HS-27A (cell line): Measurements from ENCODE around the gene EEF1A1.
A peak's percentile ranks its signal among the peaks of the same experiment; 100 is the strongest.
"Not testable (repeated sequence)": the region's sequence is repeated elsewhere in the genome, so short reads cannot be mapped to it uniquely, and the experiment has no call there.

ENCODE experiments used
- DNase-seq: peaks from one replicate; pipeline ENCODE4 v3.0.0-alpha.2; 2012; ENCODE audit warnings: low read depth, missing footprints

EEF1A1 gene

DNA sequence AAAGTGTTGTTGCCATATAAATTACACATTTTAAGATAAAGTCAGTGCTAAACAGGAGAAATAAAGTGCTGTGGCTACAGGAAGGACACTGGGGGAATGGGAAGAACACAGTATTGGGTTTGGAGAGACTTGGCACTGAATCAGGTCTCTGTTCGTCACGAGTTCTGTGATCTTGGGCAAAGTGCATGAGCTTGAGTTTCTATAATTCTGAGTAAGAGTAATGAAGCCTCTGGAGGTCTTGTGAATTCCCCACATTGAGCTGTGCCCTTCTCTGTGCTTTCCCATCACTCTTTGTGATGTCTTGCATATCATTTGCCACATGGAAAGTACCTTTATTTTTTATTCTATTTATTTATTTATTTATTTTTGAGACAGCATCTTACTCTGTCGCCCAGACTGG, 16.8 kb upstream of the EEF1A1 start:
- no peak for DNase-seq

DNA sequence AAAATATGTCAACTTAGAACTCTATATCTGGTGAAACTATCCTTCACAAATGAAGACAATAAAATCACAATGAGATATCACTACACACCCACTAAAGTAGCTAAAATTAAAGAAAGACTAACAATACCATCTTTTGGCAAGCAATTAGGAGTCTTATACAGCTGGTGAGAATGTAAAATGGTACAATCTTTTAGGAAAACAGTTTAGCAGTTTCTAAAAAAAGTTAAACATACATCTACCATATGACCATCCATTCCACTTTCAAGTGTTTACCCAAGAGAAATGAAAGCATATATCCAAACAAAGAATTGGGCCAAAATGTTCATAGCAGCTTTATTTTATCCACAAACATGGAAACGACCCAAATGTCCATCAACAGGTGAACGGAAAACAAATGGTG, 13.8 kb upstream of the EEF1A1 start:
- DNase-seq: no peak

DNA sequence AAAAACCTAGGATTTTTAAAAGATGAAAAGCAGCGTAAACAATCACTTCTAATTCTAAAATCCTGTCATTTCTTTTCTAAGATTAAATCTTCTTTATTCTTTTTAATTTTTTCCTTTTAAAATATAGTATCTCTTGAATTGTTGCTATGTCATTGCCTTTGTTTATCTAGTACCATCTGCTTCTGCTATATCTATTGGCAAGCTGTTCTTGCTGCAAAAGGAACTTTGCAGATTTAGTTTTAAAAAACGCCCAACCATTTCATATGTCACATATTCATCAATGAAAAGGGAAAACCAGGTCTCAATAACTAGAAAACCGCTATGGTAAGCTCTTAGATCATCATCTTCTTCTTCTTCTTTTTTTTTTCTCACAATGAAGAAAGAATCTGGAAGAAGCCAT, 11.5 kb upstream of the EEF1A1 start:
- DNase-seq: no peak

DNA sequence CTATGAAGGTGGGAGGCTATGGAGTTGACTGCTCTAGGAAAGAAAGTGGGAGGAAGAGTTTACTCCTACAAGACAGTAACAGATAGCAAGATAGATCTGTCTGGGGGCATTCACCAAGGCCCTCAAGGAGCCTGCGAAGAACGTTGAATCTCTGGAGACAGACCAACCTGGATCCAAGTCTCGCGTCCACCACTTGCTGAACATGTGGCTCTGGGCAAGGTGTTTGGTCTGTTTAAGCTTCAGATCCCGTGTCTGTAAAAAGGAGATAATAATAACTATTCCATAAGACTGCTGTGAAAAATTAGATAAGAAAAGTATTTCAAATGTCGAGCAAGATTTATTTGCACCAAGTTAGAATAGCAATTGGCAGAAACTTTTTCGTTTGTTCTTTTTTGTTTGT, 8.1 kb upstream of the EEF1A1 start:
- no peak for DNase-seq

DNA sequence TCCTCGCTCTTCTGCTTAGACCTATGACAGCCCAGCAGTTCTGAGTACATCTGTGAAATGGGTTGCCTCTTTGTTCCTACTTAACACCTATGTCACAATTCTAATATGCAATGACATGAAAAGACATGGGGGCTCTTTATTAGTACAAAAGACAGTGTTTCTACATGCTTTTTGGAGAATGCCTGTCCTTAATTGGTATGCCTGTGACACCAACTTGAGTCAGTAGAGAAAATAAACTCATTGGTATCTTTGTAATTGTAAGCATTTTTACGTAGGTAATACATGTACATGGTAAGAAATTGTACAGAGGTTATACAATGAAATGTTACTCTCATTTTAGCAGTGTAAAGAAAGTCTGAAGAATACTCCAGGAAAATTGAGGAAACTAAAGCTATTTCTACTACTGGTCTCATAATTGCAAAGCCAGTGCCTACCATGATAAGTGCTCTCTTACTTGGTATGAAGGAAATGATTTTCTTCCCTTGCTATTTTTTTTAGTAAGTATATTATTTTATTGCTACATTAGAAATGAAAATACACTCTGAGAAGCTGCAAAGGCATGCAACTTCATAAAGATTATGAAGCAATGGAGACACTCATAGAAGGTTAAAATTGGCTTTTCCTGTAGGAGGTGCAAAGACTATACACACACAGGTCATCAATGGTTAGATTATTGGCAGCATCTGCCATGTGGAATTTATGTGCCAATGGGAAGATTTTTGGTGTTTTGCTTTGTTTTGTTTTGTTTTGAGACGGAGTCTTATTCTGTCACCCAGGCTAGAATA, 4.9 kb upstream of the EEF1A1 start:
- DNase-seq: no peak

DNA sequence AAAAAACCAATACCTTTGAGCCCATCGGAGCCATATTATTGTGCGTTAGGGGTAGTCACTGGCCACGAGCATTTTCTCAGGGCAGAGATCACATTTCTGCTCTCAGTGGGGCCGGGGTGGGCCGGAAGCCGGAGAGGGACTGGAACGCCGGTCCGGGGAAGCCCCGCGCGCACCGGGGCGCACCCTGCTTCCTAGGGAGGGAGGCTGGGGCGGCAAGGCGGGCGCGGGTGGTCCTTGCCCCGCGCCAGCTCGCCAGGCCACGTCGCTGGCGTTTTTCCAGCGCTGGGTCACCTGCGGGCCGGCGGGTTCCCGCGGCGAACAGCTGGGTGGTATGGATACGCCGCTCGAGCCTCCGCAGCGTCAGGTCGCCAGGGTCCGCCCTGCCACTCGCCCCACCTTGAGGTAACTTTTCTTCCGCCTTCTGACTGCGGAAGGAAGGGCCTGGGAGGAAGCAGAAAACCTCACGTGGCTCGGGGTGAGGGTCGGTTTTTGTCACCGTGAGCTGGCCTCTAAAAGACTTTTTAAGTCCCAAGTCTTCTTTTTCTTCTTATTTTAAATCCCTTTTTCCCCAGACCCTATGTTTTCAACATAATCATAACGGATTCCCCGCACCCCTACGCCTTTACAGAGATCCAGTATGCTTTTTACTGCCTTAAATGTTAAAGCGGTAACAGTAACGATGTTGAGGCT, 2.7 kb upstream of the EEF1A1 start:
- DNase-seq: no peak

DNA sequence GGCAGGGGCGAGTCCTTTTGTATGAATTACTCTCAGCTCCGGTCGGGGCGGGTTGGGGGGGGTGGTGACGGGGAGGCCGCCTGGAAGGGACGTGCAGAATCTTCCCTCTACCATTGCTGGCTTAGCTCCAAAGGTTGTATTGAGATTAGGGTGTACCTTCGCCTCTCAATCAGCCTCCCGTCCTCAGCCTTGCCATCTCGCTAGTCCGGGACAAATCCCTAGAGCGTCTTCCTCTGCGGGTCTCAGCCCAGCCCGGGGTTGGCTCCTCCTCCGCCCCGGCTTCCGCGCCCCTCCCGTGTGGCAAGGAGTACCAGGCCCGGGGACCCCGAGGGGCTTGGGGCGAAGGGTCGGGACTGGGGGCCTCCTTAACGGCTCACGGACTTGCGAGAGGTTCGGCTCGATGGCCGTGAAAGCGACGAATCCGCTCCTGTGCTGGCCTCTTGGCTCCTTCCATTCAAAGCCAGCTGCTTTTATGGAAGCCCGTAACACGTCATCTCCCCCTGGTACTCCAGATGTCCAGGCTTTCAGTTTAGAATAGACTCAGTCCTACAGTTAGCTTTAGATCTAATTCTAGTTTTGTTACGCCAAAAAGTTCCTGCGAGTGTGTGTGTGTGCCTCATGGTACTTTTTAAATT, 636 bp upstream of the EEF1A1 start:
- peak; percentile 92 for DNase-seq

DNA sequence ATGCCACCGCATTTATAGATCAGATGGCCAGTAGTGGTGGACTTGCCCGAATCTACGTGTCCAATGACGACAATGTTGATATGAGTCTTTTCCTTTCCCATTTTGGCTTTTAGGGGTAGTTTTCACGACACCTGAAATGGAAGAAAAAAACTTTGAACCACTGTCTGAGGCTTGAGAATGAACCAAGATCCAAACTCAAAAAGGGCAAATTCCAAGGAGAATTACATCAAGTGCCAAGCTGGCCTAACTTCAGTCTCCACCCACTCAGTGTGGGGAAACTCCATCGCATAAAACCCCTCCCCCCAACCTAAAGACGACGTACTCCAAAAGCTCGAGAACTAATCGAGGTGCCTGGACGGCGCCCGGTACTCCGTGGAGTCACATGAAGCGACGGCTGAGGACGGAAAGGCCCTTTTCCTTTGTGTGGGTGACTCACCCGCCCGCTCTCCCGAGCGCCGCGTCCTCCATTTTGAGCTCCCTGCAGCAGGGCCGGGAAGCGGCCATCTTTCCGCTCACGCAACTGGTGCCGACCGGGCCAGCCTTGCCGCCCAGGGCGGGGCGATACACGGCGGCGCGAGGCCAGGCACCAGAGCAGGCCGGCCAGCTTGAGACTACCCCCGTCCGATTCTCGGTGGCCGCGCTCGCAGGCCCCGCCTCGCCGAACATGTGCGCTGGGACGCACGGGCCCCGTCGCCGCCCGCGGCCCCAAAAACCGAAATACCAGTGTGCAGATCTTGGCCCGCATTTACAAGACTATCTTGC, 725 bp downstream of the EEF1A1 start:
- no peak for DNase-seq

DNA sequence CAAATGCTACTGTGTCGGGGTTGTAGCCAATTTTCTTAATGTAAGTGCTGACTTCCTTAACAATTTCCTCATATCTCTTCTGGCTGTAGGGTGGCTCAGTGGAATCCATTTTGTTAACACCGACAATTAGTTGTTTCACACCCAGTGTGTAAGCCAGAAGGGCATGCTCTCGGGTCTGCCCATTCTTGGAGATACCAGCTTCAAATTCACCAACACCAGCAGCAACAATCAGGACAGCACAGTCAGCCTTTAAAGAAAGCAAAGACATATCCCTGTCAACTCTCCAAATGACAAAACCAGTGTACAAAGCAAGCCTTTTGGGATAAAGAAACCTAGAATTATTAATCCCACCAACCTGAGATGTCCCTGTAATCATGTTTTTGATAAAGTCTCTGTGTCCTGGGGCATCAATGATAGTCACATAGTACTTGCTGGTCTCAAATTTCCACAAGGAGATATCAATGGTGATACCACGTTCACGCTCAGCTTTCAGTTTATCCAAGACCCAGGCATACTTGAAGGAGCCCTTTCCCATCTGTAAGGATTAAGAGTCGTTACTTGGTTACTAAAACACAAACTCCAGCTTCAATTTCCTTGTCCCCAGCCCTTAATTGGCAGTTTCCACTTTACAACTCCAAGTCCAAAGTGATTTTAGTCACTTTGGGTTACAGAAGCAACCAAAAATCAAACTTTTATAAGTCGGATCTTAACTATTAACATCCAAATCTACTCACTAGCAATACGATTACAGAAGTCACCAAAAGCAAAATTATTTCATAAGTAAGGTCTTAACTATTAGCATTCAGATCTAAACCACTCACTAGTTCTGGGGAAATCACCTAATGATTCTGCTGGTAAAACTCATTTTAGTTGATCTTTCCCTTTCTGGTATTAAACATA, 1.6 kb downstream of the EEF1A1 start:
- not testable (repeated sequence) for DNase-seq

DNA sequence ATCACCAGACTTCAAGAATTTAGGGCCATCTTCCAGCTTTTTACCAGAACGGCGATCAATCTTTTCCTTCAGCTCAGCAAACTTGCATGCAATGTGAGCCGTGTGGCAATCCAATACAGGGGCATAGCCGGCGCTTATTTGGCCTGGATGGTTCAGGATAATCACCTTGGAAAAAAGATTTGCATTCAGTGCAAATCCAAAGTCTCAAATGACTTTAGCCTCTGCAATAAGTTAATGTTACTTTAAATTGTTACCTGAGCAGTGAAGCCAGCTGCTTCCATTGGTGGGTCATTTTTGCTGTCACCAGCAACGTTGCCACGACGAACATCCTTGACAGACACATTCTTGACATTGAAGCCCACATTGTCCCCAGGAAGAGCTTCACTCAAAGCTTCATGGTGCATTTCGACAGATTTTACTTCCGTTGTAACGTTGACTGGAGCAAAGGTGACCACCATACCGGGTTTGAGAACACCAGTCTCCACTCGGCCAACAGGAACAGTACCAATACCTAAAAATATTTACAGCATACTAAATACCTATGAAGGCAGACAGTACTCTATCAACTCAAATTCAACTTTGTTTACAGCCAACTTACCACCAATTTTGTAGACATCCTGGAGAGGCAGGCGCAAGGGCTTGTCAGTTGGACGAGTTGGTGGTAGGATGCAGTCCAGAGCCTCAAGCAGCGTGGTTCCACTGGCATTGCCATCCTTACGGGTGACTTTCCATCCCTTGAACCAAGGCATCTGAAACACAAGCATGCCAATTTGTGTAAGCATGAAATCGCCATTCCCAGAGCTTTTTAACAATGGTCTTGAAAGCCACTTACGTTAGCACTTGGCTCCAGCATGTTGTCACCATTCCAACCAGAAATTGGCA, 2.5 kb downstream of the EEF1A1 start:
- not testable (repeated sequence) for DNase-seq

DNA sequence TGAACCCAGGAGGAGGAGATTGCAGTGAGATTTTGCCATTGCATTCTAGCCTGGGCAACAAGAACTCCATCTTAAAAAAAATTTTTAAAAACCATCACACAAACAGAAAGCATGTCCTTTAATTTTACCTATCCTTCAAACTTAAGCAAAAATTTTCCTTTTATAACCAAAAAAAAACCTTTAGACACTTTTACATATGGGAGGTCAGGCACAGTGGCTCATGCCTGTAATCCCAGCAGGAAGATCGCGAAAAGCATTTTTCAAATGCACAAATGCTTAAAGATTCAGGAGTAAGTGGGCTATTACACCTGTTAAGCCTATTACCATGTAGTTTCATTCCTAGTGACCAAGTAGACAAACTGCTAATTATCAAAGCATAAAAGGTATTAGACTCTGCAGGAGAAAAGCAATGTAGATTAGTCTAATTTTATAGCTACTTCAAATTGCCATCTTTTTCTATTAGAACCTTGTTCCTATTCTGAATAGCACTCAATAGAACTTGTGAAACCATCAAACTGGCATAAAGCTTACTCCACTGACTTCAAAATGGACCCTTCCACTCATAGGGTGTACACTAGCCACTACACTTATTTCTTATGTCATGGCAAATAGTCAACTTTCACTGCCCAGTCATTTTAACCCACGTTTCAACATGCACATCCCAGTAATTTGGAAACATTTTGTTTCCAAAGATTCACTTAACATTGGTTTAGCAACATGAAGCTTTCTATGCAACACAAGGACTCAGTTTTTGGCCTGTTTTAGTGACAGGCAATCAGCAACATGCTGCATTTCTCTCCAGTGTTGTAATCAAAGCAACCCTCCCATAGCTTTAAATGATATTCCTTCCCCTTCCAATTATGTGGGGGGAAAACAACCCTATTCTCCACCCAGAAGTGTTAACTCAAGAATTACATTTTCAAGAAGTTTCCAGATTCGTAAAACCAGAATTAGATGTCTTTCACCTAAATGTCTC, 4.0 kb downstream of the EEF1A1 start:
- no peak for DNase-seq

DNA sequence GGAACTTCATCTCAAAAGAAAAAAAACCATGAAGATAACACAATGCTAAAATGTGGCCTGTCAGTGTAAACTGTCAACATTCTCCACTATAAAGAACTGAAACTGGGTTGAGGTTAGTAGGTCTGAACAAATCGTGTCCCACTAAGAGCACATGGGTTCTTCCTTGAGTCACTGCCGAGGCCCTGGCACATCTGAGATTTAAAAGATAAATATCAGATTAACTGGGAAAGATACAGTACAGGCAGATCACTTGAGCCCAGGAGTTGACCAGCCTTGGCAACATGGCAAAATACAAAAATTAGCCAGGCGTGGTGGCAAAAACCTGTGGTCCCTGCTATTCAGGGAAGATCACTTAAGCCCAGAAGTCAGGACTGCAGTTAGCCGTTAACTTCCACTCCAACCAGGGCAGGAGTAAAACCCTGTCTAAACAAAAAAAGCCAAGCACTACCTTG, 5.6 kb downstream of the EEF1A1 start:
- DNase-seq: no peak

DNA sequence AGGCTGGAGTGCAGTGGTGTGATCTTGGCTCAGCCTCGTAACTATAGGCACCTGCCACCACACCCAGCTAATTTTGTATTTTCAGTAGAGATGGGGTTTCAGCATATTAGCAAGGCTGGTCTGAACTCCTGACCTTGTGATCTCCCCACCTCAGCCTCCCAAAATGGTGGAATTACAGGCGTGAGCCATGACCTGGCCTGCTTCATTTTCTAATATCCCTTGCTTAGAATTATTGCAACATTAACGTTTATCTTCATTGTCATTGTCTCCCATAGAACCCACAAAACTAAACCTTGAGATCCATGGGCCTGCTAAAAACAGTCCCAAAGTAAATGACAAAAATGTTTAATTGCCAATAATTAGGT, 6.1 kb downstream of the EEF1A1 start:
- no peak for DNase-seq

DNA sequence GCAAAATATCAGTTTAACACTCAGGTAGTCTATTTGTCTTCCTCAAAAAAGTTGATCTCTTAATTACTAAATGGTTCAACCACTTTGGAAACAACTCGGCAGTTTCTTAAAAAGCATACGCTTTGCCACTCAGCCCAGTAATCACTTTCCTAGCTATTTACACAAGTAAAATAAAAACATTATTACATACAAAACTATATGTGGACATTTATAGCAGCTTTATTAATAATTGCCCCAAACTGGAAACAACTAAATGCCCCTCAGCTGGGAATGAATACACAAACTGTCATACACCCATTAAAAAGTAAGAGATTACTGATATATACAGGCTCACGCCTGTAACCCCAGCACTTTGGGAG, 7.4 kb downstream of the EEF1A1 start:
- DNase-seq: no peak

DNA sequence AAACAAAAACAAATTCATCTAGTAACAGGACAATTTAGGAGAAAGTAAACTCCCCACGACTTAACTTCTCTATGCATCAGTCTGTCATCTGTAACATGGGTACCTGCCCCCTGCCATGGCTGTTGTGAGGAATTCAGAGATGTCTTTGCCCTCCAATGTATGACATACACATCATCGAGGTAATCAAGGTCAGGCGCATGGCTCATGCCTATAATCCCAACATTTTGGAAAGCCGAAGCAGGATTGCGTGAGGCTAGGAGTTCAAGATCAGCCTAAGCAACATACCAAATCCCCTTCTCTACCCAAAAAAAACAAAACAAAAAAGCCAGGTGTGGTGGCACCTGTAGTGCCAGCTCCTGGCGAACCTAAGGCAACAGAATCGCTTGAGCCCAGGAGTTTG, 9.0 kb downstream of the EEF1A1 start:
- no peak for DNase-seq

DNA sequence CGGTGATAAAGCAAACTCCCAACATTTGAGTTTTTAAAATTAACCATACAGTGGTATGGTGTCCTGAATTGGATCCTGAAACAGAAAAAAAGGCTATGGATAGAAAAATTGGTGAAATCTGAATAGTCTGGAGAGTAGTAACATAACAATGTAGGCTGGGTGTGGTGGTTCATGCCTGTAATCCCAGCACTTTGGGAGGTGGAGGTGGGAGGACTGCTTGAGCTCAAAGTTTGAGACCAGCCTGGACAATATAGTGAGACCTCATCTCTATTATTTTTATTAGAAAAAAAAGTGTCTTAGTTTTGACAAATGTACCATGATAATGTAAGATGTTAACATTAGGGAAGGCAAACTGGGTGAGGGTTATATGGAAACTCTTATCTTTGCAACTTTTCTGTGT, 11.0 kb downstream of the EEF1A1 start:
- no peak for DNase-seq

DNA sequence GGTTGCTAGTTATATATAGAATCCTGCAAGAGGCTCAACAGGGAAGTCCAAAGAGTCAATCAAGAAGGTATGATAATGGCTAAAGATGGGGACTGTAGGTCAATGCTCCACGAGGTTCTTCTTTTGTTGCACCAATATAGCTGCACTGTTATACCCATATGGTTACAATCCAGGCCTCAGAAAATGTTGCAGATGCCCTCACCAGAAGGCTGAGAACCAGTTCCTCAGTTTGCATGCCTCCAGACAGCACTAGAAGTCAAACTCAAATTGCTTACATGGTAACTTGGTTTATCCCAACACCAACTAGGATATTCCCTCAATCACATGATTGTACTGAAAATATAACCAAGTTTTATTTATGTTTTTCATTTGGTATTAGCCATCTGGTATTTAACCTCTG, 12.1 kb downstream of the EEF1A1 start:
- DNase-seq: no peak

DNA sequence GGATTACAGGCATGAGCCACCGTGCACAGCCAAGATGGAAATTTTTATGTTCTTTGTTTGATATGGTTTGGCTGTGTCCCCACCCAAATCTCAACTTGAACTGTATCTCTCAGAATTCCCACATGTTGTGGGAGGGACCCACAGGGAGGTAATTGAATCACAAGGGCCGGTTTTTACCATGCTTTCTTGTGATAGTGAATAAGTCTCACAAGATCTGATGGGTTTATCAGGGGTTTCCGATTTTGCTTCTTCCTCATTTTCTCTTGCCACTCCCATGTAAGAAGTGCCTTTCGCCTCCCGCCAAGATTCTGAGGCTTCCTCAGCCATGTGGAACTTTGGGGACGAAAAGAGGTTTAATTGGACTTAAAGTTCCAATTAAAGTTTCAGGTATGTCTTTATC, 14.6 kb downstream of the EEF1A1 start:
- no peak for DNase-seq

DNA sequence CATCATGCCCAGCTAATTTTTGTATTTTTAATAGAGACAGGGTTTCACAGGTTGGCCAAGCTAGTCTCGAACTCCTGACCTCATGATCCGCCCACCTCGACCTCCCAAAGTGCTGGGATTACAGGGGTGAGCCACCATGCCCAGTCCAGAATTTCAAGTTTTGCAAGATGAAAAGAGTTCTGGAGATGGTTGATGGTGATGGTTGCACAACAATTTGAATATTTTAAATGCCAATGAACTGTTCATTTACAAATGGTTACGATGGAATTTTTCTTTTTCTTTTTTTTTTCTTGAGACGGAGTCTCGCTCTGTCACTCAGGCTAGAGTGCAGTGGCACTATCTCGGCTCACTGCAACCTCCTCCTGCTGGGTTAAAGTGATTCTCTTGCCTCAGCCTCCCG, 15.1 kb downstream of the EEF1A1 start:
- not testable (repeated sequence) for DNase-seq
